Neural progenitor cell (in vitro differentiated cells): ENCODE measurements around the gene GRB2. TPM values are rescaled to one million over a fixed set of nuclear protein-coding genes. Genes with fewer than 3 reads are reported as not detected.

Experiments
- DNase-seq: peaks from one replicate; pipeline ENCODE4 v3.0.0-alpha.2; 2016; ENCODE audit warnings: low spot score
- H2AFZ ChIP-seq: fragments of 200-600 bp; sonication (generic); replicated peaks from 2 replicates; pipeline ENCODE4 v1.6.1; 2016; ENCODE audit warnings: antibody characterized with exemption
- H3F3A ChIP-seq: fragments of 200-600 bp; sonication (generic); 2 replicates; pipeline ENCODE4 v1.6.1; 2016; ENCODE audit warnings: antibody characterized with exemption, low read depth
- H3K27ac ChIP-seq: fragments of 200-600 bp; sonication (generic); 2 replicates; pipeline ENCODE4 v1.5.1; 2016; ENCODE audit warnings: mild to moderate bottlenecking
- H3K27me3 ChIP-seq: fragments of 200-600 bp; sonication (generic); 2 replicates; pipeline ENCODE4 v1.6.1; 2016; ENCODE audit warnings: mild to moderate bottlenecking, moderate library complexity
- H3K36me3 ChIP-seq: fragments of 200-600 bp; sonication (generic); 2 replicates; pipeline ENCODE4 v1.5.1; 2016
- H3K4me1 ChIP-seq: fragments of 200-600 bp; sonication (generic); 2 replicates; pipeline ENCODE4 v1.6.1; 2016; ENCODE audit warnings: mixed run types
- H3K4me2 ChIP-seq: fragments of 200-600 bp; sonication (generic); 2 replicates; pipeline ENCODE4 v1.6.1; 2016
- H3K4me3 ChIP-seq: fragments of 200-600 bp; sonication (generic); 2 replicates; pipeline ENCODE4 v1.5.1; 2016
- H3K79me2 ChIP-seq: fragments of 200-600 bp; sonication (generic); 2 replicates; pipeline ENCODE4 v1.6.1; 2016; ENCODE audit warnings: low read depth
- H3K9ac ChIP-seq: fragments of 200-600 bp; sonication (generic); 2 replicates; pipeline ENCODE4 v1.6.1; 2016
- H3K9me3 ChIP-seq: fragments of 200-600 bp; sonication (generic); 2 replicates; pipeline ENCODE4 v1.5.1; 2016; ENCODE audit warnings: low read depth
- H4K20me1 ChIP-seq: fragments of 200-600 bp; sonication (generic); 2 replicates; pipeline ENCODE4 v1.6.1; 2016; ENCODE audit warnings: low read depth
- H3K27ac Mint-ChIP-seq: 3 replicates; pipeline ENCODE4 v1.8.0; 2021; ENCODE audit warnings: mixed read lengths
- H3K27me3 Mint-ChIP-seq: 2 replicates; pipeline ENCODE4 v1.8.0; 2022; ENCODE audit warnings: low read depth, mild to moderate bottlenecking, inconsistent platforms, moderate library complexity, mixed read lengths; ENCODE audit not compliant: insufficient read depth
- H3K36me3 Mint-ChIP-seq: 3 replicates; pipeline ENCODE4 v1.8.0; 2021; ENCODE audit warnings: mixed read lengths
- H3K4me1 Mint-ChIP-seq: 3 replicates; pipeline ENCODE4 v1.8.0; 2021; ENCODE audit warnings: mixed read lengths
- H3K4me3 Mint-ChIP-seq: 3 replicates; pipeline ENCODE4 v1.8.0; 2021; ENCODE audit warnings: mild to moderate bottlenecking, moderate library complexity, mixed read lengths
- H3K9me3 Mint-ChIP-seq: 3 replicates; pipeline ENCODE4 v1.8.0; 2020; ENCODE audit warnings: mixed read lengths
- EZH2 ChIP-seq: fragments of 200-600 bp; sonication (generic); IDR thresholded peaks from 2 replicates; pipeline ENCODE4 v1.6.1; 2017; ENCODE audit warnings: antibody characterized with exemption, mild to moderate bottlenecking, moderate library complexity
- EZH2phosphoT487 ChIP-seq: fragments of 200-600 bp; sonication (generic); IDR thresholded peaks from 2 replicates; pipeline ENCODE4 v1.6.1; 2017; ENCODE audit warnings: antibody characterized with exemption
- total RNA-seq: library from RNA; depleted of rRNA; stranded (reverse); fragments of >200 nt; gene quantifications from 2 replicates; pipeline ENCODE4 v1.2.3, GENCODE V29; 2015; ENCODE audit warnings: low replicate concordance
- TF ChIP-seq, protein P1 (sequence below): fragments of 200-600 bp; sonication (generic); IDR thresholded peaks from 2 replicates; pipeline ENCODE4 v1.5.1; 2017; ENCODE audit warnings: antibody characterized with exemption, mild to moderate bottlenecking

GRB2 gene
- total RNA-seq, 1 donor from 2014 or later = 72.5 TPM

- H3K9ac ChIP-seq = no peak overlapping the region
- H3K4me3 Mint-ChIP-seq = no peak overlapping the region
- DNase-seq = no peak
- H3K36me3 ChIP-seq = no peaks in the 10 kb centered on the region
- H3F3A ChIP-seq = peaks cover 14% of the 10 kb centered on the region
- H3K79me2 ChIP-seq = no peaks in the 10 kb centered on the region
- no peak overlapping the region for H3K4me3 ChIP-seq
- TF ChIP-seq EZH2 = no peak
- TF ChIP-seq, protein P1, sequence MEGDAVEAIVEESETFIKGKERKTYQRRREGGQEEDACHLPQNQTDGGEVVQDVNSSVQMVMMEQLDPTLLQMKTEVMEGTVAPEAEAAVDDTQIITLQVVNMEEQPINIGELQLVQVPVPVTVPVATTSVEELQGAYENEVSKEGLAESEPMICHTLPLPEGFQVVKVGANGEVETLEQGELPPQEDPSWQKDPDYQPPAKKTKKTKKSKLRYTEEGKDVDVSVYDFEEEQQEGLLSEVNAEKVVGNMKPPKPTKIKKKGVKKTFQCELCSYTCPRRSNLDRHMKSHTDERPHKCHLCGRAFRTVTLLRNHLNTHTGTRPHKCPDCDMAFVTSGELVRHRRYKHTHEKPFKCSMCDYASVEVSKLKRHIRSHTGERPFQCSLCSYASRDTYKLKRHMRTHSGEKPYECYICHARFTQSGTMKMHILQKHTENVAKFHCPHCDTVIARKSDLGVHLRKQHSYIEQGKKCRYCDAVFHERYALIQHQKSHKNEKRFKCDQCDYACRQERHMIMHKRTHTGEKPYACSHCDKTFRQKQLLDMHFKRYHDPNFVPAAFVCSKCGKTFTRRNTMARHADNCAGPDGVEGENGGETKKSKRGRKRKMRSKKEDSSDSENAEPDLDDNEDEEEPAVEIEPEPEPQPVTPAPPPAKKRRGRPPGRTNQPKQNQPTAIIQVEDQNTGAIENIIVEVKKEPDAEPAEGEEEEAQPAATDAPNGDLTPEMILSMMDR = no peak
- TF ChIP-seq EZH2phosphoT487 = no peak
- peak overlapping the region; percentile 20 for H3K27ac ChIP-seq
- peaks cover 8% of the 10 kb centered on the region for H3K36me3 Mint-ChIP-seq
- H3K27ac Mint-ChIP-seq = no peak overlapping the region
- peaks cover 10% of the 10 kb centered on the region for H3K4me1 ChIP-seq
- H3K9me3 Mint-ChIP-seq = no peaks in the 10 kb centered on the region
- H3K27me3 Mint-ChIP-seq = peaks cover 2% of the 10 kb centered on the region
- H3K4me1 Mint-ChIP-seq = peaks cover 6% of the 10 kb centered on the region
- H3K4me2 ChIP-seq = no peak overlapping the region
- no peak overlapping the region for H2AFZ ChIP-seq
- no peaks in the 10 kb centered on the region for H3K9me3 ChIP-seq
- no peaks in the 10 kb centered on the region for H3K27me3 ChIP-seq
- peaks cover 19% of the 10 kb centered on the region for H4K20me1 ChIP-seq
Observed at GRCh38 chr17:75318211-75318610, 87.3 kb downstream of the GRB2 start.

DNA sequence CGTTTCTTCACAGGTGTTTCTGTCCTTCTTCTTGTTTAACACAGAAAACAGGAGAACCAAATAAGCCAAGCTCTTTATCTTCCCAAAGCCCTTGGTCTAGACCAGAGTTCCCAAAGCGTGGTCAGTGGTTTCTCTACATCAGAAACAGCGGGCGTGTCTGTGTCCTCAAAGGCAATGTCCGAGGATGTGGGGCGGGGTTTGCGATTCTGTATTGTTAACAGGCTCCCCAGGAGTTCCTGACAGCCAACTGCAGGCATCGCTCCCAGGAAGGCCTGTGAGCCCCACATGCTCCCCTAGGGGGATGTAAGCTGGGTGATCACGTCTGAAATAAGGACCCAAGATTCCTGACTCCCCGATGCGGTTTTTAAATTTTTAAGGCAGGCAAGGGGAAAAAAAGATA is 87.8 kb downstream of the GRB2 start:
- peak; percentile 60 for DNase-seq

GRCh38 chr17:75316253-75316652 is 89.2 kb downstream of the GRB2 start:
- Mint-ChIP-seq H3K4me1 (peaks cover 4% of the 10 kb centered on the region), H3K36me3 (peaks cover 8% of the 10 kb centered on the region), H3K9me3 (no peaks in the 10 kb centered on the region), H3K27me3 (peaks cover 7% of the 10 kb centered on the region), H3K4me3 (no peak overlapping the region), H3K27ac (peak overlapping the region; percentile 8)
- TF ChIP-seq, protein P1 = no peak
- TF ChIP-seq EZH2phosphoT487 (no peak), EZH2 (no peak)
- no peak overlapping the region for H3K27ac ChIP-seq
- peaks cover 10% of the 10 kb centered on the region for H3K4me1 ChIP-seq
- H3K4me3 ChIP-seq = no peak overlapping the region
- H3K36me3 ChIP-seq = no peaks in the 10 kb centered on the region
- no peak overlapping the region for H3K9ac ChIP-seq
- no peaks in the 10 kb centered on the region for H3K9me3 ChIP-seq
- H3F3A ChIP-seq = peaks cover 9% of the 10 kb centered on the region
- H2AFZ ChIP-seq = no peak overlapping the region
- peaks cover 14% of the 10 kb centered on the region for H4K20me1 ChIP-seq
- DNase-seq = no peak
- no peaks in the 10 kb centered on the region for H3K27me3 ChIP-seq
- H3K4me2 ChIP-seq = no peak overlapping the region
- no peaks in the 10 kb centered on the region for H3K79me2 ChIP-seq

More for the DNA sequence above, 87.8 kb downstream of the GRB2 start:
- H3K4me1 Mint-ChIP-seq = peaks cover 4% of the 10 kb centered on the region
- no peak overlapping the region for H3K27ac ChIP-seq
- TF ChIP-seq, protein P1 = no peak
- TF ChIP-seq EZH2phosphoT487 (no peak), EZH2 (no peak)
- H4K20me1 ChIP-seq = peaks cover 16% of the 10 kb centered on the region
- peaks cover 10% of the 10 kb centered on the region for H3K4me1 ChIP-seq
- peaks cover 2% of the 10 kb centered on the region for H3K27me3 Mint-ChIP-seq
- peaks cover 8% of the 10 kb centered on the region for H3K36me3 Mint-ChIP-seq
- no peaks in the 10 kb centered on the region for H3K9me3 Mint-ChIP-seq
- H3K4me3 ChIP-seq = no peak overlapping the region
- no peak overlapping the region for H2AFZ ChIP-seq
- H3K4me3 Mint-ChIP-seq = no peak overlapping the region
- H3K9me3 ChIP-seq = no peaks in the 10 kb centered on the region
- no peak overlapping the region for H3K27ac Mint-ChIP-seq
- no peaks in the 10 kb centered on the region for H3K79me2 ChIP-seq
- peaks cover 12% of the 10 kb centered on the region for H3F3A ChIP-seq
- no peak overlapping the region for H3K9ac ChIP-seq
- no peak overlapping the region for H3K4me2 ChIP-seq
- H3K27me3 ChIP-seq = no peaks in the 10 kb centered on the region
- H3K36me3 ChIP-seq = no peaks in the 10 kb centered on the region
